H9 (cell line): ENCODE results near the gene OR4X2. TPM values are rescaled to one million over a fixed set of nuclear protein-coding genes. Genes with fewer than 3 reads are reported as not detected.

Source experiments
- DNase-seq: peaks from one replicate; pipeline ENCODE4 v3.0.0-alpha.2; 2017
- H2AFZ ChIP-seq: one replicate; pipeline ENCODE4 v1.6.1; 2013; ENCODE audit warnings: mild to moderate bottlenecking, low read length, control low read depth, moderate library complexity
- H2AK5ac ChIP-seq: 2 replicates; pipeline ENCODE4 v1.6.1; 2013; ENCODE audit warnings: low read length, control low read depth, mixed read lengths; ENCODE audit not compliant: insufficient read length
- H2BK120ac ChIP-seq: one replicate; pipeline ENCODE4 v1.6.1; 2013; ENCODE audit warnings: low read depth, mild to moderate bottlenecking, low read length, control low read depth, inconsistent platforms; ENCODE audit not compliant: poor library complexity, severe bottlenecking
- H2BK12ac ChIP-seq: 2 replicates; pipeline ENCODE4 v1.6.1; 2013; ENCODE audit warnings: low read length, control low read depth, mixed read lengths, low read depth; ENCODE audit not compliant: insufficient read length
- H2BK15ac ChIP-seq: 2 replicates; pipeline ENCODE4 v1.6.1; 2013; ENCODE audit warnings: low read depth, low read length, control low read depth
- H2BK20ac ChIP-seq: one replicate; pipeline ENCODE4 v1.6.1; 2013; ENCODE audit warnings: low read depth, mild to moderate bottlenecking, low read length, control low read depth, inconsistent platforms; ENCODE audit not compliant: poor library complexity, severe bottlenecking
- H2BK5ac ChIP-seq: 2 replicates; pipeline ENCODE4 v1.6.1; 2013; ENCODE audit warnings: low read length, control low read depth, mixed read lengths; ENCODE audit not compliant: insufficient read length
- H3K14ac ChIP-seq: 2 replicates; pipeline ENCODE4 v1.6.1; 2013; ENCODE audit warnings: low read length, control low read depth; ENCODE audit not compliant: insufficient read depth
- H3K18ac ChIP-seq: 2 replicates; pipeline ENCODE4 v1.6.1; 2013; ENCODE audit warnings: low read depth, mild to moderate bottlenecking, mixed read lengths, low read length, control low read depth; ENCODE audit not compliant: insufficient read length
- H3K23ac ChIP-seq: 2 replicates; pipeline ENCODE4 v1.6.1; 2013; ENCODE audit warnings: low read length, control low read depth, mixed read lengths, low read depth; ENCODE audit not compliant: insufficient read length
- H3K23me2 ChIP-seq: 2 replicates; pipeline ENCODE4 v1.6.1; 2013; ENCODE audit warnings: low read depth, mild to moderate bottlenecking, mixed read lengths, low read length, control low read depth; ENCODE audit not compliant: insufficient read length, poor library complexity, severe bottlenecking
- H3K27ac ChIP-seq: 2 replicates; pipeline ENCODE4 v1.5.1; 2013; ENCODE audit warnings: low read length, control low read depth, mixed read lengths, low read depth; ENCODE audit not compliant: insufficient read length
- H3K27me3 ChIP-seq: 2 replicates; pipeline ENCODE4 v1.6.1; 2013; ENCODE audit warnings: low read length, control low read depth, inconsistent platforms; ENCODE audit not compliant: insufficient read depth
- H3K4ac ChIP-seq: 2 replicates; pipeline ENCODE4 v1.6.1; 2013; ENCODE audit warnings: low read depth, mild to moderate bottlenecking, control low read depth, inconsistent platforms, low read length, moderate library complexity
- H3K4me1 ChIP-seq: 2 replicates; pipeline ENCODE4 v1.6.1; 2013; ENCODE audit warnings: low read length, control low read depth, inconsistent platforms; ENCODE audit not compliant: insufficient read depth
- H3K4me2 ChIP-seq: 2 replicates; pipeline ENCODE4 v1.6.1; 2013; ENCODE audit warnings: low read length, control low read depth, mixed read lengths; ENCODE audit not compliant: insufficient read length, insufficient read depth
- H3K56ac ChIP-seq: 2 replicates; pipeline ENCODE4 v1.6.1; 2013; ENCODE audit warnings: low read depth, mild to moderate bottlenecking, mixed read lengths, low read length, control low read depth; ENCODE audit not compliant: insufficient read length
- H3K79me1 ChIP-seq: 2 replicates; pipeline ENCODE4 v1.6.1; 2013; ENCODE audit warnings: low read depth, mild to moderate bottlenecking, moderate library complexity, low read length, control low read depth, inconsistent platforms; ENCODE audit not compliant: insufficient read depth, poor library complexity, severe bottlenecking
- H3K79me2 ChIP-seq: 2 replicates; pipeline ENCODE4 v1.6.1; 2013; ENCODE audit warnings: low read length, control low read depth, inconsistent platforms; ENCODE audit not compliant: insufficient read depth
- H3K9ac ChIP-seq: 2 replicates; pipeline ENCODE4 v1.6.1; 2013; ENCODE audit warnings: low read length, control low read depth, mixed read lengths; ENCODE audit not compliant: insufficient read length; ENCODE audit errors: extremely low read depth
- H3K9me3 ChIP-seq: one replicate; pipeline ENCODE4 v1.6.1; 2013; ENCODE audit warnings: low read depth, low read length, inconsistent platforms; ENCODE audit not compliant: control insufficient read depth
- H3T11ph ChIP-seq: one replicate; pipeline ENCODE4 v1.6.1; 2013; ENCODE audit warnings: mild to moderate bottlenecking, low read length, control low read depth, inconsistent platforms
- H4K20me1 ChIP-seq: one replicate; pipeline ENCODE4 v1.6.1; 2013; ENCODE audit not compliant: control insufficient read depth, insufficient read length, insufficient read depth
- H4K5ac ChIP-seq: 2 replicates; pipeline ENCODE4 v1.6.1; 2013; ENCODE audit warnings: low read depth, mild to moderate bottlenecking, mixed read lengths, low read length, control low read depth; ENCODE audit not compliant: insufficient read length
- H4K8ac ChIP-seq: replicated peaks from 2 replicates; pipeline ENCODE4 v1.6.1; 2013; ENCODE audit warnings: low read length, control low read depth, mixed read lengths, low read depth; ENCODE audit not compliant: insufficient read length
- H4K91ac ChIP-seq: 2 replicates; pipeline ENCODE4 v1.6.1; 2013; ENCODE audit warnings: low read depth, mild to moderate bottlenecking, moderate library complexity, mixed read lengths, low read length, control low read depth; ENCODE audit not compliant: insufficient read length
- H3K27ac Mint-ChIP-seq, 3 experiments: 2 replicates in 2 of 3; 3 replicates in 1 of 3; pipeline ENCODE4 v1.8.0; 2020 to 2021; ENCODE audit warnings: mixed read lengths in 3 of 3, mild to moderate bottlenecking in 1 of 3, moderate library complexity in 1 of 3
- H3K27me3 Mint-ChIP-seq: 2 replicates; pipeline ENCODE4 v1.8.0; 2021; ENCODE audit warnings: low read depth, mild to moderate bottlenecking, moderate library complexity, mixed read lengths
- H3K36me3 Mint-ChIP-seq, 3 experiments: 2 replicates in 2 of 3; 3 replicates in 1 of 3; pipeline ENCODE4 v1.8.0; 2020 to 2021; ENCODE audit warnings: low read depth in 3 of 3, mixed read lengths in 3 of 3; ENCODE audit not compliant: insufficient read depth in 1 of 3
- H3K4me1 Mint-ChIP-seq, 2 experiments: 2 replicates each; pipeline ENCODE4 v1.8.0; 2020; ENCODE audit warnings: mixed read lengths in 2 of 2
- H3K4me3 Mint-ChIP-seq, 2 experiments: 2 replicates in 1 of 2; 3 replicates in 1 of 2; pipeline ENCODE4 v1.8.0; 2020 to 2021; ENCODE audit warnings: mild to moderate bottlenecking in 2 of 2, mixed read lengths in 2 of 2, moderate library complexity in 1 of 2
- H3K9me3 Mint-ChIP-seq, 2 experiments: 2 replicates in 1 of 2; 3 replicates in 1 of 2; pipeline ENCODE4 v1.8.0; 2020; ENCODE audit warnings: mild to moderate bottlenecking in 2 of 2, mixed read lengths in 2 of 2, moderate library complexity in 1 of 2
- WGBS: extraction: QIAGEN DNeasy Blood & Tissue Kit; methylation state at CpG from one replicate; pipeline ENCODE4 v1.1.7; 2013; ENCODE audit warnings: missing lambda C conversion rate, low lambda C conversion rate, mixed read lengths; ENCODE audit not compliant: insufficient read length; ENCODE audit errors: extremely low coverage; 5-methylcytosine and 5-hydroxymethylcytosine counted together
- total RNA-seq: library from RNA; stranded (reverse); gene quantifications from 2 replicates; pipeline ENCODE4 v1.2.1, GENCODE V29; 2021
- TF ChIP-seq, protein P1 (sequence below): fragments of 200-600 bp; sonication (generic); conservative IDR thresholded peaks from 3 replicates; pipeline ENCODE4 v1.8.0; 2021; ENCODE audit warnings: antibody characterized with exemption, mild to moderate bottlenecking

The OR4X2 gene
- total RNA-seq, 1 experiment from 2014 or later, result not detected

DNA sequence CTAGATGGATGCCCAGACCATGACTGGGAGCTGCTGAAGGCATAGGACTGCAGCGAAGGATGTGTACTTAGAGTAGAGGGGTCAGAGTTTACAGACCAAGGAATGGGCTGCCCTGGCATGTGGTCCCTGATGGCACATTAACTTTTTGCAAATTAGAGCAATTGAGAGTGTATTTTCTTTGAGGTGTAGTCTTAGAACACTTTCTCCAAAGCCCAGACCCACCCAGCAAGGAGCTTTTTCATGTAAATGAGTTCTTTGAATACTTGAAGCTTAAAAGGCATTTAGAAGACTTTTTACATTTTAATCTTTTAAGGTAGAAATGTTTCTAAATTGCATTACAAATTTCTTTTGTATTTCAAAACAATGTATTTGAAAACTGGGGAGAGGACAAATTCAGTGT lies 27.7 kb downstream of the OR4X2 start:
- Histone ChIP-seq H4K8ac (no peak overlapping the region), H4K20me1 (no peaks in the 10 kb centered on the region), H2BK15ac (no peak overlapping the region), H3K79me2 (no peaks in the 10 kb centered on the region), H2BK12ac (no peak overlapping the region), H3T11ph (no peak overlapping the region), H3K18ac (no peak overlapping the region), H3K56ac (no peak overlapping the region), H3K79me1 (no peaks in the 10 kb centered on the region), H3K14ac (no peak overlapping the region), H2BK120ac (no peak overlapping the region), H2BK20ac (no peak overlapping the region), H4K91ac (no peak overlapping the region), H3K4ac (no peak overlapping the region), H3K27me3 (no peaks in the 10 kb centered on the region), H3K9me3 (peaks cover 44% of the 10 kb centered on the region), H3K23ac (no peak overlapping the region), H3K4me1 (no peaks in the 10 kb centered on the region), H2AK5ac (no peak overlapping the region), H3K9ac (no peak overlapping the region), H4K5ac (no peak overlapping the region), H2BK5ac (no peak overlapping the region), H3K23me2 (no peaks in the 10 kb centered on the region), H3K4me2 (no peak overlapping the region), H2AFZ (no peak overlapping the region), H3K27ac (no peak overlapping the region)
- TF ChIP-seq, protein P1, sequence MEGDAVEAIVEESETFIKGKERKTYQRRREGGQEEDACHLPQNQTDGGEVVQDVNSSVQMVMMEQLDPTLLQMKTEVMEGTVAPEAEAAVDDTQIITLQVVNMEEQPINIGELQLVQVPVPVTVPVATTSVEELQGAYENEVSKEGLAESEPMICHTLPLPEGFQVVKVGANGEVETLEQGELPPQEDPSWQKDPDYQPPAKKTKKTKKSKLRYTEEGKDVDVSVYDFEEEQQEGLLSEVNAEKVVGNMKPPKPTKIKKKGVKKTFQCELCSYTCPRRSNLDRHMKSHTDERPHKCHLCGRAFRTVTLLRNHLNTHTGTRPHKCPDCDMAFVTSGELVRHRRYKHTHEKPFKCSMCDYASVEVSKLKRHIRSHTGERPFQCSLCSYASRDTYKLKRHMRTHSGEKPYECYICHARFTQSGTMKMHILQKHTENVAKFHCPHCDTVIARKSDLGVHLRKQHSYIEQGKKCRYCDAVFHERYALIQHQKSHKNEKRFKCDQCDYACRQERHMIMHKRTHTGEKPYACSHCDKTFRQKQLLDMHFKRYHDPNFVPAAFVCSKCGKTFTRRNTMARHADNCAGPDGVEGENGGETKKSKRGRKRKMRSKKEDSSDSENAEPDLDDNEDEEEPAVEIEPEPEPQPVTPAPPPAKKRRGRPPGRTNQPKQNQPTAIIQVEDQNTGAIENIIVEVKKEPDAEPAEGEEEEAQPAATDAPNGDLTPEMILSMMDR, result no peak
- H3K27ac Mint-ChIP-seq, result no peak overlapping the region
- H3K9me3 Mint-ChIP-seq, result peaks cover 80 to 85% of the 10 kb centered on the region in 2 experiments
- peaks cover 2% of the 10 kb centered on the region for H3K27me3 Mint-ChIP-seq
- H3K4me3 Mint-ChIP-seq, result no peak overlapping the region
- no peaks in the 10 kb centered on the region for H3K4me1 Mint-ChIP-seq
- peak; percentile 38 for DNase-seq
- no CpG with 5 or more reads among the region's 1 CpG for WGBS
- H3K36me3 Mint-ChIP-seq, result peaks cover 0 to 14% (median 3%) of the 10 kb centered on the region in 3 experiments; a peak in 3 of 7 replicates

Other genes starting within 250 kb of the OR4X2 start
- gene OR4B1, start 28.3 kb upstream of the OR4X2 start, total RNA-seq, result not detected in 2 replicates
- not detected in 2 replicates for gene OR4X1, start 18.8 kb downstream of the OR4X2 start, total RNA-seq
- gene OR4S1, start 61.1 kb downstream of the OR4X2 start, total RNA-seq, result not detected in 2 replicates
- gene OR4C3, start 79.8 kb downstream of the OR4X2 start, total RNA-seq, result not detected in 2 replicates
- gene OR4C5, start 121.4 kb downstream of the OR4X2 start, total RNA-seq, result not detected in 2 replicates
- gene OR4A47, start 243.7 kb downstream of the OR4X2 start, total RNA-seq, result not detected in 2 replicates